KMS-11 (cell line): ENCODE data around the gene FBLN1.

Experiments used
- H2AFZ ChIP-seq: fragments of 200-600 bp; sonication (generic); 2 replicates; pipeline ENCODE4 v1.6.1; 2016; ENCODE audit warnings: antibody characterized with exemption, mixed run types, low read depth
- H3K27ac ChIP-seq: fragments of 200-600 bp; sonication (generic); 2 replicates; pipeline ENCODE4 v1.6.1; 2016; ENCODE audit warnings: mild to moderate bottlenecking, mixed run types
- H3K27me3 ChIP-seq: fragments of 200-600 bp; sonication (generic); 2 replicates; pipeline ENCODE4 v1.6.1; 2017; ENCODE audit warnings: mild to moderate bottlenecking, low read depth, mixed run types, moderate library complexity; ENCODE audit not compliant: insufficient read depth
- H3K36me3 ChIP-seq: fragments of 200-600 bp; sonication (generic); 2 replicates; pipeline ENCODE4 v1.6.1; 2017; ENCODE audit warnings: mild to moderate bottlenecking, mixed run types; ENCODE audit not compliant: insufficient read depth
- H3K4me1 ChIP-seq: fragments of 200-600 bp; sonication (generic); 2 replicates; pipeline ENCODE4 v1.6.1; 2016; ENCODE audit warnings: mild to moderate bottlenecking, low read depth, mixed run types; ENCODE audit not compliant: poor library complexity, severe bottlenecking
- H3K4me2 ChIP-seq: fragments of 200-600 bp; sonication (generic); 2 replicates; pipeline ENCODE4 v1.7.0; 2016; ENCODE audit warnings: mild to moderate bottlenecking, mixed run types
- H3K4me3 ChIP-seq: fragments of 200-600 bp; sonication (generic); IDR thresholded peaks from 2 replicates; pipeline ENCODE4 v1.6.1; 2017; ENCODE audit warnings: low read depth, low read length, mixed read lengths; ENCODE audit not compliant: insufficient read depth
- H3K79me2 ChIP-seq: fragments of 200-600 bp; sonication (generic); 2 replicates; pipeline ENCODE4 v1.6.1; 2016; ENCODE audit warnings: low read depth, mixed run types; ENCODE audit not compliant: insufficient read depth
- H3K9ac ChIP-seq: fragments of 200-600 bp; sonication (generic); 2 replicates; pipeline ENCODE4 v1.6.1; 2016; ENCODE audit warnings: mild to moderate bottlenecking, mixed run types
- H4K20me1 ChIP-seq: fragments of 200-600 bp; sonication (generic); 2 replicates; pipeline ENCODE4 v1.6.1; 2016; ENCODE audit warnings: mild to moderate bottlenecking, mixed run types; ENCODE audit not compliant: insufficient read depth
- TF ChIP-seq, protein P1 (sequence below): fragments of 200-600 bp; sonication (generic); conservative IDR thresholded peaks from 2 replicates; pipeline ENCODE4 v1.6.1; 2017; ENCODE audit warnings: low read depth, mild to moderate bottlenecking, antibody characterized with exemption, low read length, moderate library complexity, mixed read lengths

The FBLN1 gene

DNA sequence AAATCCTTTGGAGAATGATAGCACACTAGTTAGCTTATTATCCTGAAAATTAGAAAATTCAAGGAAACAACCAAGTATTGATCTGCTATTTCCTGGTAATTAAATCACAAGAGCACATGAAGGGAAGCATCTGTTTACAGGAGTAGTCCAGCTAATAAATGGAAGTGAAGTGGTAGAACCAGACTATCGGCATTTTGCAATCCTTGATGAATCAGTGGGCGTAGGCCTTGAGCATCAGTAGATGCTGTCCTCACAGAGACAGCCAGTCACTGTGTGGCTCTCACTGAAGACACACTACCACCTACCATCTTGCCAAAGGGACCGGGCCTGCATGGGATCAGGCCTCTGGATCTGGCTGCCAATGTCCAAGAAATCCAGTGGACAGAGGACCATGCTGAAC is 69.8 kb downstream of the FBLN1 start:
- H3K27me3 ChIP-seq, result peaks cover 58% of the 10 kb centered on the region; the same call in 1 of the 2 replicates
- H2AFZ ChIP-seq, result no peak overlapping the region
- H3K4me3 ChIP-seq, result no peak overlapping the region
- H3K79me2 ChIP-seq, result no peaks in the 10 kb centered on the region
- no peaks in the 10 kb centered on the region for H3K4me1 ChIP-seq
- H4K20me1 ChIP-seq, result no peaks in the 10 kb centered on the region
- H3K9ac ChIP-seq, result no peak overlapping the region
- H3K27ac ChIP-seq, result no peak overlapping the region
- no peaks in the 10 kb centered on the region for H3K36me3 ChIP-seq
- no peak overlapping the region for H3K4me2 ChIP-seq
- TF ChIP-seq, protein P1, sequence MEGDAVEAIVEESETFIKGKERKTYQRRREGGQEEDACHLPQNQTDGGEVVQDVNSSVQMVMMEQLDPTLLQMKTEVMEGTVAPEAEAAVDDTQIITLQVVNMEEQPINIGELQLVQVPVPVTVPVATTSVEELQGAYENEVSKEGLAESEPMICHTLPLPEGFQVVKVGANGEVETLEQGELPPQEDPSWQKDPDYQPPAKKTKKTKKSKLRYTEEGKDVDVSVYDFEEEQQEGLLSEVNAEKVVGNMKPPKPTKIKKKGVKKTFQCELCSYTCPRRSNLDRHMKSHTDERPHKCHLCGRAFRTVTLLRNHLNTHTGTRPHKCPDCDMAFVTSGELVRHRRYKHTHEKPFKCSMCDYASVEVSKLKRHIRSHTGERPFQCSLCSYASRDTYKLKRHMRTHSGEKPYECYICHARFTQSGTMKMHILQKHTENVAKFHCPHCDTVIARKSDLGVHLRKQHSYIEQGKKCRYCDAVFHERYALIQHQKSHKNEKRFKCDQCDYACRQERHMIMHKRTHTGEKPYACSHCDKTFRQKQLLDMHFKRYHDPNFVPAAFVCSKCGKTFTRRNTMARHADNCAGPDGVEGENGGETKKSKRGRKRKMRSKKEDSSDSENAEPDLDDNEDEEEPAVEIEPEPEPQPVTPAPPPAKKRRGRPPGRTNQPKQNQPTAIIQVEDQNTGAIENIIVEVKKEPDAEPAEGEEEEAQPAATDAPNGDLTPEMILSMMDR, result no peak

DNA sequence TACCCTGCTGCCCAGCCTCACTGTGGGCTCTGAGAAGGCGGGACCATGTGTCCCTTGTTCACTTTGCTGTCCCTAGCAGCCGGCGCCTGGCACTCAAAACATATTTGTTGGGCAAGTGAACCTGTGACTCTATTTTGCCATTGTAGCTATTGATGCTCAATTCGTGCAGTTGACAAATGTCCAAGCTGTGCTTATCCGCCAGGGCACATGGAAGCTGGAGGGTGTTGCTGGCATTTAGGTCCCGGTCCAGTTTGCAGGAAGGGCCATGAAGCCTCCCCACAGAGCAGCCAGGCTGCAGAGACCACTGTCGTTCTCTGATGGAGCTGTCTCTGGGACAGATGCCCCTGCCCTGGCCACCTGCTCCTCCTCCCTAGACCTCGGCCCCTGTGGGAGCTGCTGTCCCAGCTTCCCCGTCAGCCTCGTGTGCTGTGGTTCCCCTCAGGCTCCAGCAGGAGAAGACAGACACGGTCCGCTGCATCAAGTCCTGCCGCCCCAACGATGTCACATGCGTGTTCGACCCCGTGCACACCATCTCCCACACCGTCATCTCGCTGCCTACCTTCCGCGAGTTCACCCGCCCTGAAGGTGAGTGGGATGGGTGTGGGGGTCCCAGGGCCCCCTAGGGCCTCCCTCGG is 71.5 kb downstream of the FBLN1 start:
- no peak overlapping the region for H2AFZ ChIP-seq
- no peak overlapping the region for H3K9ac ChIP-seq
- H3K27me3 ChIP-seq, result peaks cover 61% of the 10 kb centered on the region; the same call in 1 of the 2 replicates
- H4K20me1 ChIP-seq, result no peaks in the 10 kb centered on the region
- TF ChIP-seq, protein P1, result no peak
- H3K36me3 ChIP-seq, result no peaks in the 10 kb centered on the region
- H3K79me2 ChIP-seq, result no peaks in the 10 kb centered on the region
- H3K4me1 ChIP-seq, result no peaks in the 10 kb centered on the region
- no peak overlapping the region for H3K4me2 ChIP-seq
- H3K4me3 ChIP-seq, result no peak overlapping the region
- no peak overlapping the region for H3K27ac ChIP-seq

DNA sequence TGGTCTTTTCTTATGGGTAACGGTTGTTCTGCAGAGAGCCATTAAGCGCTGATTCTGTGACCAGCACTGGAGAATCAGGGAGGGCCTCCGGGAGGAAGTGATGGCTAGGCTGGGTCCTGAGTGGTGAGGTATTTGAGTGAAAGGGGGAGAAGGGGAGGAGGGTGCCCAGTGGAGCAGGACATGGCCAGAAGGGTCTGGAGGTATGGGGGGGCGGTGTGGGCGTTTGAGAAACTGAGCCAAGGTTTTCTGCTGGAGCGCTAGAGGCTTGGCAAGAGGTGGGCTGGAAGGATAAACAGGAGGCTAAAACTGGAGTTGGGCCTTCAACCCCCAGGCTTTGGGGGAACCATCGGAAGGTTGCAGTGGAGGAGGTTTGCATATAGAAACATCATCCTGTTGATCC is 72.5 kb downstream of the FBLN1 start:
- Histone ChIP-seq H3K9ac (no peak overlapping the region), H3K36me3 (no peaks in the 10 kb centered on the region), H3K27ac (no peak overlapping the region), H3K79me2 (no peaks in the 10 kb centered on the region), H3K4me1 (no peaks in the 10 kb centered on the region), H3K4me3 (no peak overlapping the region), H3K4me2 (no peak overlapping the region), H3K27me3 (peaks cover 71% of the 10 kb centered on the region), H2AFZ (no peak overlapping the region), H4K20me1 (no peaks in the 10 kb centered on the region)
- TF ChIP-seq, protein P1, result no peak

DNA sequence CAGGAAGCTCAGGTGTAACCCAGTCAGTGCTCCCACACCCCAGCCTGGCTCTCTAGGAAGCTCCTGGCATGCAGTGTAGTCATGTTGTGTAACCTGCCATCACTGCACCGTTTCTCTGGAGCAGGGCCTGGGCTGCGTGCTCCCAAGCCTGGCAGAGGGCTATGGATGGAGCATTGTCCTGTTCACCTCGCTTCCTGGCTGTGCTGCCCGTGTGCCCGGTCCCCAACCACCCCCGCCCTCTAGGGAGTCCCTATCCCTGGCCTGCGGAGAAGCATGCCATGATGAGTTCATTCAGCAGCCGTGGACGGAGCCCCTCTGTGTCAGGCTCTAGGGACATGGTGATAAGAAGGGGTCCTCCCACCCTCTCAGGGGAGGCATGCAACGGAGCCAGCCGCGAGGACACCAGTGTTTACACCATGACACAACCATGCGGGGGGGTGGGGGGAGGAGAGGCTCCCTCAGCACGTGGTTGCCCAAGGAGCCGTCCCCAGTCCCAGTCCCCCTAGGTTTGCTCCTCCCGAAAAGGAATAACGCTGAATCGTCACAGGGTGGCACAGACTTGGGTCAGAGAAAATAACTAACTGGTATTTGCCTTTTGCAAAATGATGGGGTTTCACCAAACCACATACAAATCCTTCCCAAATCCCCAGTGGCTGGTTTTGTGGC is 73.1 kb downstream of the FBLN1 start:
- Histone ChIP-seq H3K4me1 (no peaks in the 10 kb centered on the region), H3K27ac (no peak overlapping the region), H3K9ac (no peak overlapping the region), H3K79me2 (no peaks in the 10 kb centered on the region), H3K4me2 (no peak overlapping the region), H3K4me3 (no peak overlapping the region), H3K36me3 (no peaks in the 10 kb centered on the region), H4K20me1 (no peaks in the 10 kb centered on the region), H2AFZ (no peak overlapping the region), H3K27me3 (peaks cover 71% of the 10 kb centered on the region)
- TF ChIP-seq, protein P1, result no peak
